OCI-LY7 (cell line): Measurements from ENCODE around the gene RUFY3. TPM values are rescaled to one million over a fixed set of nuclear protein-coding genes. Genes with fewer than 3 reads are reported as not detected.

Experiments used
- BruUV-seq: library from RNA; stranded (reverse); fragments of 400-500 nt; replicated peaks from 2 replicates; lab custom pipeline; 2021; lab: Mats Ljungman, UMichigan
- CTCF ChIA-PET: fragments of 300-600 bp; sonication (Branson Sonifier 250); formaldehyde crosslinking; loops from one replicate; lab custom pipeline; 2022; ENCODE audit warnings: antibody characterized with exemption; ENCODE audit not compliant: unreplicated experiment; lab: Charles Lee
- POLR2A ChIA-PET: fragments of 300-600 bp; sonication (Branson Sonifier 250); formaldehyde crosslinking; loops from one replicate; lab custom pipeline; 2022; ENCODE audit warnings: antibody characterized with exemption; lab: Charles Lee
- DNase-seq: peaks from one replicate; pipeline ENCODE4 v3.0.0-alpha.2; 2015; ENCODE audit warnings: low spot score
- H2AFZ ChIP-seq: fragments of 200-600 bp; sonication (generic), shearing (Covaris generic); 2 replicates; pipeline ENCODE4 v1.6.1; 2014; ENCODE audit warnings: mild to moderate bottlenecking, antibody characterized with exemption, low read length, moderate library complexity
- H3K27ac ChIP-seq: fragments of 200-600 bp; sonication (generic); 2 replicates; pipeline ENCODE4 v1.5.1; 2014; ENCODE audit warnings: mixed run types, low read depth, mild to moderate bottlenecking, moderate library complexity, low read length, inconsistent platforms; ENCODE audit not compliant: poor library complexity, severe bottlenecking
- H3K36me3 ChIP-seq: fragments of 200-600 bp; sonication (generic); 2 replicates; pipeline ENCODE4 v1.6.1; 2014; ENCODE audit warnings: mild to moderate bottlenecking, antibody characterized with exemption, low read length, moderate library complexity, mixed read lengths; ENCODE audit not compliant: insufficient read depth
- H3K4me1 ChIP-seq: fragments of 200-600 bp; sonication (generic); 2 replicates; pipeline ENCODE4 v1.5.1; 2014; ENCODE audit warnings: mild to moderate bottlenecking, low read length; ENCODE audit not compliant: insufficient read depth, poor library complexity, severe bottlenecking
- H3K4me2 ChIP-seq: fragments of 200-600 bp; sonication (generic); 2 replicates; pipeline ENCODE4 v1.6.1; 2014; ENCODE audit warnings: mild to moderate bottlenecking, low read length
- H3K4me3 ChIP-seq: fragments of 200-600 bp; sonication (generic); 2 replicates; pipeline ENCODE4 v1.5.1; 2014; ENCODE audit warnings: mild to moderate bottlenecking, low read depth, low read length; ENCODE audit not compliant: poor library complexity, severe bottlenecking
- H3K79me2 ChIP-seq: fragments of 200-600 bp; sonication (generic); 2 replicates; pipeline ENCODE4 v1.6.1; 2016; ENCODE audit warnings: low read depth, mild to moderate bottlenecking, low read length, moderate library complexity, mixed read lengths; ENCODE audit not compliant: insufficient read depth
- H3K9me2 ChIP-seq: fragments of 200-600 bp; sonication (generic); 2 replicates; pipeline ENCODE4 v1.6.1; 2016; ENCODE audit warnings: mild to moderate bottlenecking, low read length, mixed read lengths; ENCODE audit not compliant: insufficient read depth
- H3K9me3 ChIP-seq: fragments of 200-600 bp; sonication (generic); 2 replicates; pipeline ENCODE4 v1.6.1; 2014; ENCODE audit warnings: mild to moderate bottlenecking, mixed run types, low read length, mixed read lengths
- H4K20me1 ChIP-seq: fragments of 200-600 bp; sonication (generic); 2 replicates; pipeline ENCODE4 v1.6.1; 2014; ENCODE audit warnings: mild to moderate bottlenecking, antibody characterized with exemption, low read length, moderate library complexity, mixed read lengths; ENCODE audit not compliant: insufficient read depth
- CTCF ChIP-seq: fragments of 200-600 bp; sonication (generic); conservative IDR thresholded peaks from 2 replicates; pipeline ENCODE4 v1.5.1; 2014; ENCODE audit warnings: mild to moderate bottlenecking, antibody characterized with exemption, low read length, moderate library complexity, mixed read lengths
- EZH2phosphoT487 ChIP-seq: fragments of 200-600 bp; sonication (generic); IDR thresholded peaks from 2 replicates; pipeline ENCODE4 v1.6.1; 2018; ENCODE audit warnings: low read depth, borderline replicate concordance, mild to moderate bottlenecking, mixed run types, antibody characterized with exemption, low read length, moderate library complexity, mixed read lengths
- intact Hi-C: fragments of 100-400 bp; cut with micrococcal nuclease; formaldehyde crosslinking; loops from one replicate; pipeline ENCODE4 v1.10.0; 2022; ENCODE audit not compliant: unreplicated experiment
- total RNA-seq, 2 experiments: library from RNA; depleted of rRNA in 1 of 2; stranded (reverse); fragments of >200 nt in 1 of 2; shearing (Covaris generic) in 1 of 2; gene quantifications; 2 replicates each; pipeline ENCODE4 v1.2.3, GENCODE V29; 2014 to 2022

The RUFY3 gene
- total RNA-seq, 2 experiments from 2014 or later: 36.4 to 52.2 TPM

- no TSS peak for BruUV-seq
- Histone ChIP-seq H3K4me1 (peaks cover 56% of the 10 kb centered on the region), H3K27ac (peak overlapping the region; percentile 40), H3K79me2 (peaks cover 9% of the 10 kb centered on the region; the same call in 1 of the 2 replicates), H3K9me2 (no peaks in the 10 kb centered on the region), H4K20me1 (no peaks in the 10 kb centered on the region), H3K9me3 (no peaks in the 10 kb centered on the region), H2AFZ (peak overlapping the region; percentile 68; the same call in 1 of the 2 replicates), H3K4me3 (peak overlapping the region; percentile 45), H3K4me2 (peak overlapping the region; percentile 74), H3K36me3 (no peaks in the 10 kb centered on the region)
- POLR2A ChIA-PET: interaction anchor here (0.6 to 2.0 kb wide), 9 partner anchors 10 to 188 kb away, joined by 3 to 18 read pairs (median 5); partner anchors contain the start of gene MOB1B
- CTCF ChIA-PET: no interaction called here
- TF ChIP-seq CTCF (no peak), EZH2phosphoT487 (no peak)
- intact Hi-C loops: loop anchor here (2.0 kb wide), 1 partner anchor 21 kb away; no protein-coding TSS in a partner anchor
- no peak for DNase-seq
Observed at GRCh38 chr4:70714079-70714887, 7.5 kb upstream of the RUFY3 start.

GRCh38 chr4:70715097-70715496 lies 6.7 kb upstream of the RUFY3 start:
- peaks cover 49% of the 10 kb centered on the region for H3K4me1 ChIP-seq
- no peak for DNase-seq
- no peaks in the 10 kb centered on the region for H4K20me1 ChIP-seq
- no peak overlapping the region for H3K27ac ChIP-seq
- H3K4me2 ChIP-seq: peak overlapping the region; percentile 74
- POLR2A ChIA-PET: interaction anchor here (0.6 to 1.9 kb wide), 7 partner anchors 9 to 480 kb away, joined by 3 to 18 read pairs (median 4); no protein-coding TSS in a partner anchor
- TF ChIP-seq EZH2phosphoT487 (no peak), CTCF (no peak)
- H3K79me2 ChIP-seq: peaks cover 9% of the 10 kb centered on the region; the same call in 1 of the 2 replicates
- no peaks in the 10 kb centered on the region for H3K36me3 ChIP-seq
- CTCF ChIA-PET: no interaction called here
- no peaks in the 10 kb centered on the region for H3K9me2 ChIP-seq
- intact Hi-C loops: loop anchor here (2.0 kb wide), 1 partner anchor 20 kb away; no protein-coding TSS in a partner anchor
- H3K4me3 ChIP-seq: peak overlapping the region; percentile 45
- H2AFZ ChIP-seq: peak overlapping the region; percentile 68; the same call in 1 of the 2 replicates
- BruUV-seq: no TSS peak
- no peaks in the 10 kb centered on the region for H3K9me3 ChIP-seq
